Fibroblast of pulmonary artery (primary cell): Measurements from ENCODE around the gene L1TD1.

Experiments used
- DNase-seq: peaks from one replicate; pipeline ENCODE4 v3.0.0-alpha.2; 2010; ENCODE audit warnings: low read depth
- H3K4me3 ChIP-seq: replicated peaks from 2 replicates; pipeline ENCODE4 v1.5.1; 2011; ENCODE audit warnings: low read depth, mild to moderate bottlenecking, control low read depth, low read length, moderate library complexity
- CTCF ChIP-seq: IDR thresholded peaks from 2 replicates; pipeline ENCODE4 v1.5.1; 2011; ENCODE audit warnings: mild to moderate bottlenecking, control low read depth, low read length, inconsistent platforms; ENCODE audit errors: missing control alignments

The L1TD1 gene

GRCh38 chr1:62187548-62187947 is 7.1 kb upstream of the L1TD1 start:
- no peak overlapping the region for H3K4me3 ChIP-seq
- TF ChIP-seq CTCF = no peak
- DNase-seq = no peak

- H3K4me3 ChIP-seq = no peak overlapping the region
- no peak for TF ChIP-seq CTCF
- DNase-seq = no peak
These were observed 6.5 kb upstream of the L1TD1 start for GRCh38 chr1:62188111-62188510.

GRCh38 chr1:62196086-62196690 is 1.5 kb downstream of the L1TD1 start:
- DNase-seq = no peak
- TF ChIP-seq CTCF = no peak
- H3K4me3 ChIP-seq = no peak overlapping the region

- H3K4me3 ChIP-seq = no peak overlapping the region
- TF ChIP-seq CTCF = no peak
- DNase-seq = no peak
These were observed 3.6 kb downstream of the L1TD1 start for GRCh38 chr1:62198069-62198780.

GRCh38 chr1:62198781-62199125 is 4.1 kb downstream of the L1TD1 start:
- DNase-seq = peak; percentile 10
- TF ChIP-seq CTCF = no peak
- H3K4me3 ChIP-seq = no peak overlapping the region

GRCh38 chr1:62207187-62207586 is 12.5 kb downstream of the L1TD1 start:
- TF ChIP-seq CTCF = no peak
- no peak for DNase-seq
- no peak overlapping the region for H3K4me3 ChIP-seq

GRCh38 chr1:62208087-62208486 is 13.4 kb downstream of the L1TD1 start:
- TF ChIP-seq CTCF = no peak
- H3K4me3 ChIP-seq = no peak overlapping the region
- DNase-seq = no peak
